GM19193 (cell line): ENCODE data around the gene AKR1E2.

Source experiments
- POLR2A ChIP-seq: IDR thresholded peaks from 4 replicates; pipeline ENCODE4 v1.6.1; 2011; ENCODE audit not compliant: insufficient read depth, insufficient read length; ENCODE audit errors: extremely low read depth

Gene AKR1E2

GRCh38 chr10:4825868-4826791 lies at the start of gene AKR1E2:
Gene AKR1E2, plus strand, starts transcription at chr10:4826207. Its CDS starts 118 bp downstream, at chr10:4826325.
- no peak for TF ChIP-seq POLR2A

GRCh38 chr10:4776234-4776638 lies 49.8 kb upstream of the AKR1E2 start:
- TF ChIP-seq POLR2A, result no peak

GRCh38 chr10:4778761-4779160 lies 47.2 kb upstream of the AKR1E2 start:
- TF ChIP-seq POLR2A, result no peak

- TF ChIP-seq POLR2A, result no peak
These were observed 45.9 kb upstream of the AKR1E2 start for GRCh38 chr10:4780091-4780490.

- no peak for TF ChIP-seq POLR2A
These were observed 45.2 kb upstream of the AKR1E2 start for GRCh38 chr10:4780782-4781181.

- TF ChIP-seq POLR2A, result no peak
These were observed 44.1 kb upstream of the AKR1E2 start for GRCh38 chr10:4781955-4782354.

- no peak for TF ChIP-seq POLR2A
These were observed 41.2 kb upstream of the AKR1E2 start for GRCh38 chr10:4784667-4785333.

- no peak for TF ChIP-seq POLR2A
These were observed 39.8 kb upstream of the AKR1E2 start for GRCh38 chr10:4786043-4786839.

GRCh38 chr10:4790045-4790444 lies 36.0 kb upstream of the AKR1E2 start:
- TF ChIP-seq POLR2A, result no peak

- TF ChIP-seq POLR2A, result no peak
These were observed 35.1 kb upstream of the AKR1E2 start for GRCh38 chr10:4790922-4791321.

GRCh38 chr10:4792381-4792780 lies 33.6 kb upstream of the AKR1E2 start:
- no peak for TF ChIP-seq POLR2A

- no peak for TF ChIP-seq POLR2A
These were observed 24.6 kb upstream of the AKR1E2 start for GRCh38 chr10:4801405-4801804.

- TF ChIP-seq POLR2A, result no peak
These were observed 23.1 kb upstream of the AKR1E2 start for GRCh38 chr10:4802711-4803487.

GRCh38 chr10:4803822-4804221 lies 22.2 kb upstream of the AKR1E2 start:
- TF ChIP-seq POLR2A, result no peak
